Panc1 (cell line): ENCODE measurements around the gene MAGI1.

Experiments used
- POLR2AphosphoS5 ChIP-seq: IDR thresholded peaks from 2 replicates; pipeline ENCODE4 v1.6.1; 2012; ENCODE audit warnings: mild to moderate bottlenecking, low read depth, low read length, moderate library complexity
- TF ChIP-seq, protein P1 (sequence below): fragments of 450-650 bp; IDR thresholded peaks from 2 replicates; pipeline ENCODE4 v1.5.1; 2017; ENCODE audit warnings: mild to moderate bottlenecking

- TF ChIP-seq, protein P1, sequence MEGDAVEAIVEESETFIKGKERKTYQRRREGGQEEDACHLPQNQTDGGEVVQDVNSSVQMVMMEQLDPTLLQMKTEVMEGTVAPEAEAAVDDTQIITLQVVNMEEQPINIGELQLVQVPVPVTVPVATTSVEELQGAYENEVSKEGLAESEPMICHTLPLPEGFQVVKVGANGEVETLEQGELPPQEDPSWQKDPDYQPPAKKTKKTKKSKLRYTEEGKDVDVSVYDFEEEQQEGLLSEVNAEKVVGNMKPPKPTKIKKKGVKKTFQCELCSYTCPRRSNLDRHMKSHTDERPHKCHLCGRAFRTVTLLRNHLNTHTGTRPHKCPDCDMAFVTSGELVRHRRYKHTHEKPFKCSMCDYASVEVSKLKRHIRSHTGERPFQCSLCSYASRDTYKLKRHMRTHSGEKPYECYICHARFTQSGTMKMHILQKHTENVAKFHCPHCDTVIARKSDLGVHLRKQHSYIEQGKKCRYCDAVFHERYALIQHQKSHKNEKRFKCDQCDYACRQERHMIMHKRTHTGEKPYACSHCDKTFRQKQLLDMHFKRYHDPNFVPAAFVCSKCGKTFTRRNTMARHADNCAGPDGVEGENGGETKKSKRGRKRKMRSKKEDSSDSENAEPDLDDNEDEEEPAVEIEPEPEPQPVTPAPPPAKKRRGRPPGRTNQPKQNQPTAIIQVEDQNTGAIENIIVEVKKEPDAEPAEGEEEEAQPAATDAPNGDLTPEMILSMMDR, result no peak
- TF ChIP-seq POLR2AphosphoS5, result no peak
Observed at GRCh38 chr3:65677486-65678010, 361.2 kb downstream of the MAGI1 start.
